ENCODE data around the gene FANCI. TPM values are rescaled to one million over a fixed set of nuclear protein-coding genes. Genes with fewer than 3 reads are reported as not detected.

FANCI gene
- total RNA-seq, 1 donor from 2014 or later, result 5.5 TPM

GRCh38 chr15:89282631-89283030, 38.9 kb downstream of the FANCI start:
- no peaks in the 10 kb centered on the region for H3K27me3 ChIP-seq (ENCODE audit: control insufficient read depth, insufficient read depth, low read length)
- DNase-seq (ENCODE audit: low read depth), result no peak
- no peak overlapping the region for H3K4me3 ChIP-seq (ENCODE audit: low read depth, low read length)
- peaks cover 2% of the 10 kb centered on the region for H3K36me3 ChIP-seq (ENCODE audit: control insufficient read depth, insufficient read depth, low read length)
- no peak for FAIRE-seq
- no peak for TF ChIP-seq CTCF (IDR thresholded peaks at IDR 0.05; ENCODE audit: insufficient read depth, low read length, severe bottlenecking)

GRCh38 chr15:89283201-89283600, 39.4 kb downstream of the FANCI start:
- H3K4me3 ChIP-seq (ENCODE audit: low read depth, low read length), result no peak overlapping the region
- FAIRE-seq (no peak), DNase-seq (ENCODE audit: low read depth) (no peak)
- TF ChIP-seq CTCF (IDR thresholded peaks at IDR 0.05; ENCODE audit: insufficient read depth, low read length, severe bottlenecking), result no peak
- peaks cover 2% of the 10 kb centered on the region for H3K36me3 ChIP-seq (ENCODE audit: control insufficient read depth, insufficient read depth, low read length)
- H3K27me3 ChIP-seq (ENCODE audit: control insufficient read depth, insufficient read depth, low read length), result no peaks in the 10 kb centered on the region

GRCh38 chr15:89291934-89292438, 48.2 kb downstream of the FANCI start:
- TF ChIP-seq CTCF (IDR thresholded peaks at IDR 0.05; ENCODE audit: insufficient read depth, low read length, severe bottlenecking), result no peak
- Histone ChIP-seq H3K27me3 (ENCODE audit: control insufficient read depth, insufficient read depth, low read length) (no peaks in the 10 kb centered on the region), H3K4me3 (ENCODE audit: low read depth, low read length) (no peak overlapping the region), H3K36me3 (ENCODE audit: control insufficient read depth, insufficient read depth, low read length) (no peaks in the 10 kb centered on the region)
- no peak for DNase-seq (ENCODE audit: low read depth)
- no peak for FAIRE-seq

- DNase-seq (ENCODE audit: low read depth) (no peak), FAIRE-seq (no peak)
- H3K36me3 ChIP-seq (ENCODE audit: control insufficient read depth, insufficient read depth, low read length), result no peaks in the 10 kb centered on the region
- TF ChIP-seq CTCF (IDR thresholded peaks at IDR 0.05; ENCODE audit: insufficient read depth, low read length, severe bottlenecking), result no peak
- H3K27me3 ChIP-seq (ENCODE audit: control insufficient read depth, insufficient read depth, low read length), result no peaks in the 10 kb centered on the region
- no peak overlapping the region for H3K4me3 ChIP-seq (ENCODE audit: low read depth, low read length)
Observed at GRCh38 chr15:89293012-89293411, 49.2 kb downstream of the FANCI start.

- TF ChIP-seq CTCF (IDR thresholded peaks at IDR 0.05; ENCODE audit: insufficient read depth, low read length, severe bottlenecking), result no peak
- DNase-seq (ENCODE audit: low read depth) (peak; percentile 44), FAIRE-seq (no peak)
- peaks cover 2% of the 10 kb centered on the region for H3K36me3 ChIP-seq (ENCODE audit: control insufficient read depth, insufficient read depth, low read length)
- H3K4me3 ChIP-seq (ENCODE audit: low read depth, low read length), result no peak overlapping the region
- H3K27me3 ChIP-seq (ENCODE audit: control insufficient read depth, insufficient read depth, low read length), result no peaks in the 10 kb centered on the region
Observed at GRCh38 chr15:89299896-89300295, 56.1 kb downstream of the FANCI start.

Data from bronchial epithelial cell (primary cell).